CD4-positive, alpha-beta T cell (primary cell): ENCODE results near the gene ADGRG3. TPM values are rescaled to one million over a fixed set of nuclear protein-coding genes. Genes with fewer than 3 reads are reported as not detected.

ENCODE experiments used
- ATAC-seq: fragments of 200-7000 bp; cut with Tn5 transposase; one replicate; pipeline ENCODE4 v1.10.0; 2022; ENCODE audit warnings: mild to moderate bottlenecking; ENCODE audit not compliant: poor library complexity
- CTCF ChIA-PET: fragments of 350-600 bp; sonication (Branson Sonifier 250); formaldehyde crosslinking; loops from one replicate; lab custom pipeline; 2021; ENCODE audit warnings: antibody characterized with exemption, inconsistent platforms; lab: Charles Lee
- POLR2A ChIA-PET: fragments of 350-600 bp; sonication (Branson Sonifier 250); formaldehyde crosslinking; loops from one replicate; lab custom pipeline; 2021; ENCODE audit warnings: antibody characterized with exemption, inconsistent platforms; lab: Charles Lee
- DNase-seq, 14 experiments: peaks; one replicate each; pipeline ENCODE4 v3.0.0-alpha.2; 2013 to 2020; ENCODE audit warnings: mixed read lengths in 2 of 14
- H3K27ac ChIP-seq, 2 donors: one replicate each; pipeline versions ENCODE4 v1.5.1 to v1.7.0; 2013; ENCODE audit warnings: low read length in 2 of 2, low read depth in 1 of 2, mild to moderate bottlenecking in 1 of 2
- H3K27me3 ChIP-seq, 2 experiments: 1 replicate in 1 of 2; 2 replicates in 1 of 2; pipeline versions ENCODE4 v1.6.1 to v1.7.0; 2013; ENCODE audit warnings: low read length in 2 of 2, control low read depth in 1 of 2, mild to moderate bottlenecking in 1 of 2, moderate library complexity in 1 of 2; ENCODE audit not compliant: insufficient read depth in 2 of 2, control insufficient read depth in 1 of 2
- H3K36me3 ChIP-seq: one replicate; pipeline ENCODE4 v1.6.1; 2013; ENCODE audit warnings: low read length, control low read depth; ENCODE audit not compliant: insufficient read depth
- H3K4me1 ChIP-seq: one replicate; pipeline ENCODE4 v1.6.1; 2013; ENCODE audit warnings: low read length, control low read depth; ENCODE audit not compliant: insufficient read depth
- H3K4me3 ChIP-seq: one replicate; pipeline ENCODE4 v1.5.1; 2013; ENCODE audit warnings: mild to moderate bottlenecking, low read length, moderate library complexity
- H3K9me3 ChIP-seq, 2 experiments: 1 replicate in 1 of 2; 2 replicates in 1 of 2; pipeline versions ENCODE4 v1.6.1 to v1.7.0; 2013; ENCODE audit warnings: low read length in 2 of 2, mild to moderate bottlenecking in 2 of 2, control low read depth in 1 of 2, moderate library complexity in 1 of 2; ENCODE audit not compliant: control insufficient read depth in 1 of 2, insufficient read depth in 1 of 2
- H3K27ac Mint-ChIP-seq: one replicate; pipeline ENCODE4 v1.8.0; 2020; ENCODE audit warnings: mixed read lengths
- H3K27me3 Mint-ChIP-seq: one replicate; pipeline ENCODE4 v1.8.0; 2021; ENCODE audit warnings: mixed read lengths
- H3K36me3 Mint-ChIP-seq: one replicate; pipeline ENCODE4 v1.8.0; 2021; ENCODE audit warnings: low read depth, mixed read lengths
- H3K4me1 Mint-ChIP-seq: one replicate; pipeline ENCODE4 v1.8.0; 2021; ENCODE audit warnings: low read depth, mixed read lengths
- H3K4me3 Mint-ChIP-seq: one replicate; pipeline ENCODE4 v1.8.0; 2020; ENCODE audit warnings: mild to moderate bottlenecking, mixed read lengths
- H3K9me3 Mint-ChIP-seq: one replicate; pipeline ENCODE4 v1.8.0; 2020; ENCODE audit warnings: mixed read lengths
- intact Hi-C, 2 experiments: fragments of 100-400 bp; cut with DNase I in 1 of 2; cut with micrococcal nuclease in 1 of 2; formaldehyde crosslinking; loops; one replicate each; pipeline versions ENCODE4 v1.15.1 to v1.9.0; 2023 to 2025; cut with DNase I, micrococcal nuclease
- total RNA-seq, 174 experiments: library from RNA in 2 of 174; stranded (reverse) in 2 of 174; gene quantifications; one replicate each; pipeline ENCODE4 v1.2.3 and lab custom pipeline; 2021 to 2026
- TF ChIP-seq, protein P1 (sequence below): fragments of 200-600 bp; IDR thresholded peaks from one replicate; pipeline ENCODE4 v1.8.0; 2022; ENCODE audit warnings: antibody characterized with exemption, mild to moderate bottlenecking

The ADGRG3 gene
- total RNA-seq, 2 experiments from 2014 or later: 0.28 TPM; not detected in 1

GRCh38 chr16:57692636-57693035, 24.5 kb downstream of the ADGRG3 start:
- DNase-seq (no peak), ATAC-seq (no peak)
- no peaks in the 10 kb centered on the region for H3K36me3 ChIP-seq
- H3K9me3 Mint-ChIP-seq: no peaks in the 10 kb centered on the region
- H3K27me3 Mint-ChIP-seq: no peaks in the 10 kb centered on the region
- no peak overlapping the region for H3K27ac Mint-ChIP-seq
- no peak overlapping the region for H3K27ac ChIP-seq
- H3K27me3 ChIP-seq: no peaks in the 10 kb centered on the region
- intact Hi-C loops: no loop called here
- no peak overlapping the region for H3K4me3 Mint-ChIP-seq
- peaks cover 18% of the 10 kb centered on the region for H3K4me1 Mint-ChIP-seq
- H3K4me1 ChIP-seq: peaks cover 22% of the 10 kb centered on the region
- H3K36me3 Mint-ChIP-seq: no peaks in the 10 kb centered on the region
- POLR2A ChIA-PET: no interaction called here
- no peak overlapping the region for H3K4me3 ChIP-seq
- H3K9me3 ChIP-seq: no peaks in the 10 kb centered on the region
- CTCF ChIA-PET: no interaction called here
- TF ChIP-seq, protein P1, sequence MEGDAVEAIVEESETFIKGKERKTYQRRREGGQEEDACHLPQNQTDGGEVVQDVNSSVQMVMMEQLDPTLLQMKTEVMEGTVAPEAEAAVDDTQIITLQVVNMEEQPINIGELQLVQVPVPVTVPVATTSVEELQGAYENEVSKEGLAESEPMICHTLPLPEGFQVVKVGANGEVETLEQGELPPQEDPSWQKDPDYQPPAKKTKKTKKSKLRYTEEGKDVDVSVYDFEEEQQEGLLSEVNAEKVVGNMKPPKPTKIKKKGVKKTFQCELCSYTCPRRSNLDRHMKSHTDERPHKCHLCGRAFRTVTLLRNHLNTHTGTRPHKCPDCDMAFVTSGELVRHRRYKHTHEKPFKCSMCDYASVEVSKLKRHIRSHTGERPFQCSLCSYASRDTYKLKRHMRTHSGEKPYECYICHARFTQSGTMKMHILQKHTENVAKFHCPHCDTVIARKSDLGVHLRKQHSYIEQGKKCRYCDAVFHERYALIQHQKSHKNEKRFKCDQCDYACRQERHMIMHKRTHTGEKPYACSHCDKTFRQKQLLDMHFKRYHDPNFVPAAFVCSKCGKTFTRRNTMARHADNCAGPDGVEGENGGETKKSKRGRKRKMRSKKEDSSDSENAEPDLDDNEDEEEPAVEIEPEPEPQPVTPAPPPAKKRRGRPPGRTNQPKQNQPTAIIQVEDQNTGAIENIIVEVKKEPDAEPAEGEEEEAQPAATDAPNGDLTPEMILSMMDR: no peak

GRCh38 chr16:57693550-57693949, 25.4 kb downstream of the ADGRG3 start:
- POLR2A ChIA-PET: no interaction called here
- Histone ChIP-seq H3K4me3 (no peak overlapping the region), H3K27ac (no peak overlapping the region), H3K27me3 (no peaks in the 10 kb centered on the region), H3K4me1 (peaks cover 22% of the 10 kb centered on the region), H3K36me3 (no peaks in the 10 kb centered on the region), H3K9me3 (no peaks in the 10 kb centered on the region)
- Mint-ChIP-seq H3K27ac (no peak overlapping the region), H3K36me3 (no peaks in the 10 kb centered on the region), H3K4me1 (peaks cover 18% of the 10 kb centered on the region), H3K27me3 (no peaks in the 10 kb centered on the region), H3K9me3 (no peaks in the 10 kb centered on the region), H3K4me3 (no peak overlapping the region)
- intact Hi-C loops: no loop called here
- DNase-seq (no peak), ATAC-seq (no peak)
- CTCF ChIA-PET: no interaction called here
- TF ChIP-seq, protein P1: no peak

DNA sequence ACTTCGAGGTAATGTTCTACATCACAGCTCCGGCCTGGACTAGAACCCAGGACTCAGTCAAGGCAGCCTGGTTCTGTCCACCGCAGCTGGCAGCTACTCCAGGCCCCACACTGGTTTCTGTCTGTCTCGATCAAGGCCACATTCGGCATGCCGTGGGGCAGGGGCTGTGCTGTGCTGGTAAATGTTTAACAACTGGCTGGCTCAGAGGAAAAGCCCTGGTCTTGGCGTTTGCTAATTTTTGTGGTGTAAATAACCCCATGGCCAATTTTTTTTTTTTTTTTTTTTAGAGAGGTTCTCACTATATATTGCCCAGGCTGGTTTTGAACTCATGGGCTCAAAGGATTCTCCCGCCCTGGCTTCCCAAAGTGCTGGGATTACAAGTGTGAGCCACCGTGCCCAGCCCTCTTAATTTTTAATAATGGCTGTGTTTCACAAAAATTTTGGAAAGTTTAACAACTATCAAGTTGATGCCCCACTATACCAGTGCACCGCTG, 26.2 kb downstream of the ADGRG3 start:
- Histone ChIP-seq H3K27me3 (no peaks in the 10 kb centered on the region), H3K4me1 (peaks cover 19% of the 10 kb centered on the region), H3K36me3 (no peaks in the 10 kb centered on the region), H3K4me3 (no peak overlapping the region), H3K9me3 (no peaks in the 10 kb centered on the region), H3K27ac (no peak overlapping the region)
- TF ChIP-seq, protein P1: no peak
- Mint-ChIP-seq H3K27ac (no peak overlapping the region), H3K4me1 (peaks cover 15% of the 10 kb centered on the region), H3K36me3 (no peaks in the 10 kb centered on the region), H3K27me3 (no peaks in the 10 kb centered on the region), H3K4me3 (no peak overlapping the region), H3K9me3 (no peaks in the 10 kb centered on the region)
- DNase-seq: no peak
- no peak for ATAC-seq
- POLR2A ChIA-PET: interaction anchor here (1.0 kb wide), 1 partner anchor 42 kb away, joined by 3 read pairs; the partner anchor contains the start of gene KATNB1
- CTCF ChIA-PET: no interaction called here
- intact Hi-C loops: no loop called here
